ENCODE measurements around the gene FXYD4.

DNA sequence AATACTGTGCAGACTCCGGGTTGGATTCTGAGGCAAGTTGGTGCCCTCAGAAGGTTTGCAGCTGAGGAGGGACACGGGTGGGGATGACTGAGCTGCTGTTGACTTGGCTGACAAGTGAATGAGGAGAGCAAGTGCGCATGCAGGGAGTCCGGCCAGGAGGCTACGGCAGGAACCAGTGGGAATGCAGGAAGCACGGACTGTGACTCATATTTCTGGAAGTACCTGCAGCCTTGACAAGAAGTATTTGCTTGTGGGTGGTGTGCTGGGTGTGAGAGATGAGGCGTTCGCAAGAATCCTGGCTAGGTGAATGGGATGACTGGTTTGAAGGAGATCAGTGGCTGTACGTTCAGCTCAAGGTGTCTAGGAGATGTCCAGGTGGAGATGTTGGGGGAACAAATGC, 30.8 kb upstream of the FXYD4 start:
- no peak for TF ChIP-seq POLR2A (IDR thresholded peaks at IDR 0.05)
- TF ChIP-seq, protein P1, sequence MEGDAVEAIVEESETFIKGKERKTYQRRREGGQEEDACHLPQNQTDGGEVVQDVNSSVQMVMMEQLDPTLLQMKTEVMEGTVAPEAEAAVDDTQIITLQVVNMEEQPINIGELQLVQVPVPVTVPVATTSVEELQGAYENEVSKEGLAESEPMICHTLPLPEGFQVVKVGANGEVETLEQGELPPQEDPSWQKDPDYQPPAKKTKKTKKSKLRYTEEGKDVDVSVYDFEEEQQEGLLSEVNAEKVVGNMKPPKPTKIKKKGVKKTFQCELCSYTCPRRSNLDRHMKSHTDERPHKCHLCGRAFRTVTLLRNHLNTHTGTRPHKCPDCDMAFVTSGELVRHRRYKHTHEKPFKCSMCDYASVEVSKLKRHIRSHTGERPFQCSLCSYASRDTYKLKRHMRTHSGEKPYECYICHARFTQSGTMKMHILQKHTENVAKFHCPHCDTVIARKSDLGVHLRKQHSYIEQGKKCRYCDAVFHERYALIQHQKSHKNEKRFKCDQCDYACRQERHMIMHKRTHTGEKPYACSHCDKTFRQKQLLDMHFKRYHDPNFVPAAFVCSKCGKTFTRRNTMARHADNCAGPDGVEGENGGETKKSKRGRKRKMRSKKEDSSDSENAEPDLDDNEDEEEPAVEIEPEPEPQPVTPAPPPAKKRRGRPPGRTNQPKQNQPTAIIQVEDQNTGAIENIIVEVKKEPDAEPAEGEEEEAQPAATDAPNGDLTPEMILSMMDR (IDR thresholded peaks at IDR 0.05) = no peak
